Heart left ventricle (tissue), 16 donors: ENCODE data around the gene PTGER1. TPM values are rescaled to one million over a fixed set of nuclear protein-coding genes. Genes with fewer than 3 reads are reported as not detected.

Experiments used
- ATAC-seq, 4 donors: fragments of 200-7000 bp; cut with Tn5 transposase; one replicate each; pipeline ENCODE4 v1.9.1; 2020 to 2022; ENCODE audit warnings: moderate library complexity in 4 of 4, mild to moderate bottlenecking in 3 of 4, moderate number of reproducible peaks in 1 of 4
- DNase-seq, 5 donors: peaks; one replicate each; pipeline ENCODE4 v3.0.0-alpha.2; 2020
- H3K27ac ChIP-seq, 12 donors: fragments of 200-600 bp; sonication (generic) in 4 of 12; one replicate each; pipeline versions ENCODE4 v1.5.0 to v1.8.0; 2016 to 2022; ENCODE audit warnings: mild to moderate bottlenecking in 2 of 12
- H3K27me3 ChIP-seq, 9 donors: fragments of 200-600 bp; sonication (generic) in 2 of 9; one replicate each; pipeline versions ENCODE4 v1.5.1 to v1.8.0; 2016 to 2022; ENCODE audit warnings: mild to moderate bottlenecking in 3 of 9
- H3K36me3 ChIP-seq, 9 donors: fragments of 200-600 bp; sonication (generic) in 2 of 9; one replicate each; pipeline versions ENCODE4 v1.5.0 to v1.8.0; 2018 to 2022; ENCODE audit warnings: mild to moderate bottlenecking in 2 of 9
- H3K4me1 ChIP-seq, 12 donors: fragments of 200-600 bp; sonication (generic) in 4 of 12; one replicate each; pipeline versions ENCODE4 v1.5.0 to v1.8.0; 2016 to 2022; ENCODE audit warnings: mild to moderate bottlenecking in 3 of 12
- H3K4me3 ChIP-seq, 12 donors: fragments of 200-600 bp; sonication (generic) in 4 of 12; one replicate each; pipeline versions ENCODE4 v1.5.0 to v1.8.0; 2017 to 2022; ENCODE audit warnings: mild to moderate bottlenecking in 9 of 12, moderate library complexity in 4 of 12
- H3K9me3 ChIP-seq, 12 donors: fragments of 200-600 bp; sonication (generic) in 4 of 12; one replicate each; pipeline versions ENCODE4 v1.5.0 to v1.8.0; 2016 to 2022; ENCODE audit warnings: mild to moderate bottlenecking in 1 of 12
- CTCF ChIP-seq, 12 donors: fragments of 200-600 bp; sonication (generic) in 4 of 12; IDR thresholded peaks; one replicate each; pipeline versions ENCODE4 v1.5.0 to v1.8.0; 2018 to 2022; ENCODE audit warnings: antibody characterized with exemption in 12 of 12, mild to moderate bottlenecking in 5 of 12
- POLR2A ChIP-seq, 2 donors: fragments of 450-650 bp; IDR thresholded peaks; one replicate each; pipeline ENCODE4 v1.6.1; 2017; ENCODE audit warnings: antibody characterized with exemption in 2 of 2, mild to moderate bottlenecking in 2 of 2, moderate library complexity in 2 of 2
- WGBS, 4 donors: extraction: QIAGEN DNeasy Blood & Tissue Kit in 2 of 4; methylation state at CpG; one replicate each; pipeline versions ENCODE4 v1.1.5 to v1.1.7; 2013 to 2018; 5-methylcytosine and 5-hydroxymethylcytosine counted together
- intact Hi-C, 10 donors: fragments of 100-400 bp; cut with DNase I; formaldehyde crosslinking; loops; one replicate each; pipeline versions ENCODE4 v1.11.1 to v1.14.2; 2022
- polyA plus RNA-seq, 2 donors: library from polyadenylated mRNA; stranded (reverse); fragments of 200-250 nt; gene quantifications; one replicate each; pipeline ENCODE4 v1.2.3, GENCODE V29; 2013
- total RNA-seq, 9 donors: library from RNA; depleted of rRNA in 2 of 9; stranded (reverse); fragments of >200 nt in 2 of 9; fragmentation: NEBNext Ultra II Directional in 3 of 9; extraction: Animal tissue kit (Norgen Biotek cat#: 25700) in 3 of 9; gene quantifications; one replicate each; pipeline versions ENCODE4 v1.1.0 to v1.2.4, GENCODE V29; 2016 to 2023
- donor health status: ischemic (EF 13 %, LVEDD 7.1; RV severe dilation, severe dysfunction).
- donor health status: healthy with polysubstance abuse.
- donor health status: DM: no; HTN: yes; CAD: no.
- donor health status: DM: no; HTN: no; CAD: no.
- donor health status: ischemic (EF 25% LVEDD 6.9; RV normal size, moderate dysfunction).
- donor health status: ischemic (EF 25% LVEDD 5.7; RV mildly dilated, moderate dysfunction).
- donor health status: healthy.
- donor health status: DM: yes; HTN: yes; CAD: no.
- donor health status: ischemic (EF 35%, LVEDD 5.7; RV mildly dilated, moderate dysfunction).
- donor health status: nonischemic (EF 11% LVEDD 7.7; RV severe dilation, severe dysfunction).
- donor health status: DM: yes; HTN: yes; CAD: no.
- donor health status: PGD.
- donor health status: ischemic (EF 29% LVEDD 5.4; RV normal size, mild dysfunction).
- donor health status: nonischemic (EF 23%, LVEDD 6.1; RV moderate dilation, normal function).

PTGER1 gene
- total and polyA plus RNA-seq, 11 donors = 0.15 to 0.35 TPM; not detected in 9

- TF ChIP-seq POLR2A (IDR thresholded peaks at IDR 0.05) (no peak), CTCF (IDR thresholded peaks at IDR 0.05) (no peak)
- Histone ChIP-seq H3K9me3 (no peaks in the 10 kb centered on the region), H3K36me3 (peaks cover 8 to 100% (median 97%) of the 10 kb centered on the region in 9 donors), H3K27me3 (no peaks in the 10 kb centered on the region), H3K4me3 (no peak overlapping the region), H3K27ac (no peak overlapping the region), H3K4me1 (no peaks in the 10 kb centered on the region)
- no peak for DNase-seq
- intact Hi-C loops = no loop called here
- 91 to 94% (median 93%) methylated on average over 6 of the region's 6 CpGs for WGBS, 4 donors
- no peak for ATAC-seq
Observed at GRCh38 chr19:14449321-14449720, 25.8 kb downstream of the PTGER1 start.

- H3K27ac ChIP-seq = no peak overlapping the region
- 96 to 98% (median 97%) methylated on average over 8 to 10 of the region's 10 CpGs for WGBS, 4 donors
- H3K4me1 ChIP-seq = peaks cover 0 to 2% (median 0%) of the 10 kb centered on the region in 12 donors
- no peaks in the 10 kb centered on the region for H3K27me3 ChIP-seq
- peaks cover 15 to 100% (median 99%) of the 10 kb centered on the region in 9 donors for H3K36me3 ChIP-seq
- no peaks in the 10 kb centered on the region for H3K9me3 ChIP-seq
- H3K4me3 ChIP-seq = no peak overlapping the region
- intact Hi-C loops = no loop called here
- TF ChIP-seq CTCF (IDR thresholded peaks at IDR 0.05) (no peak), POLR2A (IDR thresholded peaks at IDR 0.05) (no peak)
- ATAC-seq (no peak), DNase-seq (no peak)
Observed at GRCh38 chr19:14446336-14447036, 28.7 kb downstream of the PTGER1 start.

GRCh38 chr19:14443632-14444216 lies 31.4 kb downstream of the PTGER1 start:
- Histone ChIP-seq H3K9me3 (no peaks in the 10 kb centered on the region), H3K4me1 (peaks cover 2 to 29% (median 25%) of the 10 kb centered on the region in 12 donors), H3K4me3 (no peak overlapping the region), H3K27me3 (no peaks in the 10 kb centered on the region), H3K36me3 (peaks cover 15 to 81% (median 77%) of the 10 kb centered on the region in 9 donors), H3K27ac (no peak overlapping the region)
- DNase-seq (no peak), ATAC-seq (no peak)
- TF ChIP-seq CTCF (IDR thresholded peaks at IDR 0.05) (no peak), POLR2A (IDR thresholded peaks at IDR 0.05) (no peak)
- 92 to 95% (median 93%) methylated on average over 12 to 14 of the region's 14 CpGs for WGBS, 4 donors
- intact Hi-C loops = loop anchor here in 1 of 10 donors (5.0 kb wide), 1 partner anchor 34 kb away; the partner anchor contains the start of gene PTGER1

GRCh38 chr19:14442891-14443631 lies 32.1 kb downstream of the PTGER1 start:
- Histone ChIP-seq H3K36me3 (peaks cover 15 to 74% (median 70%) of the 10 kb centered on the region in 9 donors), H3K4me1 (peaks cover 2 to 36% (median 30%) of the 10 kb centered on the region in 12 donors), H3K27ac (no peak overlapping the region), H3K9me3 (no peaks in the 10 kb centered on the region), H3K27me3 (no peaks in the 10 kb centered on the region), H3K4me3 (no peak overlapping the region)
- TF ChIP-seq POLR2A (IDR thresholded peaks at IDR 0.05) = no peak
- TF ChIP-seq CTCF (IDR thresholded peaks at IDR 0.05) = no peak
- ATAC-seq = no peak
- intact Hi-C loops = loop anchor here in 1 of 10 donors (5.0 kb wide), 1 partner anchor 34 kb away; the partner anchor contains the start of gene PTGER1
- no peak for DNase-seq
- WGBS, 4 donors = 93 to 98% (median 95%) methylated on average over 8 to 16 of the region's 16 CpGs
